Femur (tissue), 1 donor: ENCODE data around the gene CLASP1.
"Not testable (repeated sequence)": the region's sequence is repeated elsewhere in the genome, so short reads cannot be mapped to it uniquely, and the experiment has no call there.

Experiments used
- DNase-seq: peaks from one replicate; pipeline ENCODE4 v3.0.0-alpha.2; 2017

The CLASP1 gene

DNA sequence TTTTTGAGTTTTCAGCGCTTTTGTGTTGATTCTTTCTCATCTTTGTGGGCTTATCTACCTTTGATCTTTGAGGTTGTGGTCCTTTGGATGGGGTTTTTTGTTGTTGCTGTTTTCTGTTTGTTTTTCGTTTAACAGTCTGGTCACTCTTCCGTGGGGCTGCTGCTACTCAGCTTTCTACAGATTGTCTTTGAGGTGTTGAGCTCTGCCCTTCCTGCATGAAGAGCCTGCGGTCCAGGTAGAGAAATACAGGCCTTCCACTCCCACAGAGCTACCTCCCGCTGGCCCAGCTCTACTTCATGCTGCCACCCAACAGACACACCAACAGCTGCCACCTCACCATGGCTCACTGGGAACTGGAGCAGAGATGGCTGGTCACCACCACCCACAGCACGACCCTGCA lies 180.3 kb downstream of the CLASP1 start:
- no peak for DNase-seq

- DNase-seq: no peak
These were observed 190.0 kb downstream of the CLASP1 start for GRCh38 chr2:121459291-121459690.

DNA sequence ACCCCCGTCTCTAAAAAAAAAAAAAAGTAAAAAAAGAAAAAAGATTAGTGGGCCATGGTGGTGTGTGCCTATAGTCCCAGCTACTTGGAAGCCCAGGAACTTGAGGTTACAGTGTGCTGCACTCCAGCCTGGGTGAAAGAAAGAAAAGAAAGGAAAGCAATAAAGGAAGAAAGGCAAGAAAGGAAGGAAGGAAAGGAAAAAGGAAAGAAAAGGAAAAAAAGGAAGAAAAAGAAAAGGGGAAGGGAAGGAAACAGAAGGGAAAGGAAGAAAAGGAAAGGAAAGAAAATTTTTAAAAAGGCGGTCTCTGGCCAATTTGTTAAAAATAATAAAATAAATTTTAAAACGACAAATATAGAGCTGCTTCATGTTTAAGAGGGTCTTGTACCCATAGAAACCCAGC lies 192.9 kb downstream of the CLASP1 start:
- DNase-seq: no peak

GRCh38 chr2:121455446-121455845 lies 193.8 kb downstream of the CLASP1 start:
- no peak for DNase-seq

GRCh38 chr2:121454549-121455090 lies 194.6 kb downstream of the CLASP1 start:
- DNase-seq: no peak

GRCh38 chr2:121451398-121451797 lies 197.9 kb downstream of the CLASP1 start:
- DNase-seq: no peak

- DNase-seq: no peak
These were observed 199.0 kb downstream of the CLASP1 start for GRCh38 chr2:121450301-121450700.

DNA sequence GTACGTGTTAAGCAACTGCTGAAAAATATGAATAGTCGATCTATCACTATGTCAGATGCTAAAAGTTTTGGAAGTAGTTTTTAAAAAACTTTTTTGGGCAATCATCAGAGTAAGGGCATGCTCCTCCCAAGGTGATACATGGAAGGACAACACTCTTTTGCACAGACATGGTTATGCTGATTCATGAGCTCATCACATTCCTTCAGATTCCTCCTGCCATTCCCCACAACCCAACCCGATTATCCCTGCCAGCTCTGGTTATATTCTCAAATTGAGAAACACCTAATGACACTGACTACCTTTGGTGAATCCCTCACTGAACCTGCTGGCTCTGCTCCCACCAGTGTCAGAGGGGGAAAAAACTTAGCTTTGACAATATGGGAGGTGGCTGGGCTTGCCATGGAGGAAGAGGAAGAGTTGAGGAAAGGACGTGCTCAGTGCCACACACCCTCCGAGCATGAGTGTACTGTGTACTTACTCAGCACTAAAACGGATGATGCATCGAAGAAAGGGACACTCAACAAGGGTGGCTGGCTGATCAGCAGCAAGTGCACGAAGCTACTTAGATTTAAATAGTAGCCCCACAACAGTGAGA lies 202.5 kb downstream of the CLASP1 start:
- no peak for DNase-seq

DNA sequence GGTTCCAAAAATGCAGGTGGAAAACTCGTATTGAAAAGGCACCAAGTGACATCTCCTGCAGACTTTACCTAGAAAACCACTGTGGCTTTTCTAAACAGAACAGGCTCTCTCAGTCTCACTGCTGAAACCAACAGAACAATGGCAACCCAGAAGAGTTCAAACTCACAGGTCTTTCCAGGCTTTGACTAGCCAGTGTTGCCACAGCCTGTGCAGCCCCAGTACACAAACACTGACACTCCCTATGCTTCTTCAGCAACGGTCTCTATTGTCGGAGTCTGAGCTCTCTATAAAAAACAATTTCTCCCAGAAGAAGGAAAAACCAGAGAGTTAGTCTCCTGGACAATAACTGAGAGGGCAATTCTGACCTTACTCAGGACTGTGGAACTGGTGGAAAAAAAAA lies 206.4 kb downstream of the CLASP1 start:
- no peak for DNase-seq

DNA sequence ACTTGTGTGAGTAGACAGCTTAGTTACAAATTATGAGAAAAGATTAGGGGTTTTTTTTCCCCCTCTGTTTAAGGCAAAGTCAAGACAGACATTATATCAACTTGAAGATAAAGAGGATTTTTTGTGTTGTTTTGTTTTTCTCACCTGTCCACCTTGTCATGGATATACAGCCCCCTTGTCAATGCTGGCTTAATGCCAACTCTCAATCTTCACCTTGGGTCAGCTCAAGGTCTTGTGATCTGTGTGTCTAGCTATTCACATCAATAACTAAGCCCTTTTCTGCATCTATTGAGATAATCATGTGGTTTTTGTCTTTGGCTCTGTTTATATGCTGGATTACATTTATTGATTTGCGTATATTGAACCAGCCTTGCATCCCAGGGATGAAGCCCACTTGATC lies 211.0 kb downstream of the CLASP1 start:
- DNase-seq: not testable (repeated sequence)

- no peak for DNase-seq
These were observed 212.3 kb downstream of the CLASP1 start for GRCh38 chr2:121436918-121437317.

- no peak for DNase-seq
These were observed 213.5 kb downstream of the CLASP1 start for GRCh38 chr2:121435790-121436189.

DNA sequence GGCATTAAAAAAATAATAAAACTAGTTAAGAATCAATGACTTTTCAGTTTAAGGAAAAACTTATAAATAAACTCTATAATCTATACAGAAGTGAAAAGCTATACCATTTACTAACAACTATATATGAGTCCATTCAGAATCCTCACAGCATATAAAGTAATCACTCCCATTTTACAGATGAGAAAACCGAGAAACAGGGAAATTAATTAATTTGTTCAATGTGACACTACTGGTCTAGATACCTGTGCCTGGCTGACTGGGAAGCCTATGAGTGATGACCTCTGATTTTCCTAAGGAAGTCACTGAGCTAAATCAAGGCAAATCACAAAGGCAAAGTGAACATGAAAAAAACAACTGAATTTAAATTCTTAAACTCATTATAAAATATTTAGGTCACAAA lies 218.0 kb downstream of the CLASP1 start:
- DNase-seq: no peak

- DNase-seq: no peak
These were observed 219.2 kb downstream of the CLASP1 start for GRCh38 chr2:121429927-121430520.

DNA sequence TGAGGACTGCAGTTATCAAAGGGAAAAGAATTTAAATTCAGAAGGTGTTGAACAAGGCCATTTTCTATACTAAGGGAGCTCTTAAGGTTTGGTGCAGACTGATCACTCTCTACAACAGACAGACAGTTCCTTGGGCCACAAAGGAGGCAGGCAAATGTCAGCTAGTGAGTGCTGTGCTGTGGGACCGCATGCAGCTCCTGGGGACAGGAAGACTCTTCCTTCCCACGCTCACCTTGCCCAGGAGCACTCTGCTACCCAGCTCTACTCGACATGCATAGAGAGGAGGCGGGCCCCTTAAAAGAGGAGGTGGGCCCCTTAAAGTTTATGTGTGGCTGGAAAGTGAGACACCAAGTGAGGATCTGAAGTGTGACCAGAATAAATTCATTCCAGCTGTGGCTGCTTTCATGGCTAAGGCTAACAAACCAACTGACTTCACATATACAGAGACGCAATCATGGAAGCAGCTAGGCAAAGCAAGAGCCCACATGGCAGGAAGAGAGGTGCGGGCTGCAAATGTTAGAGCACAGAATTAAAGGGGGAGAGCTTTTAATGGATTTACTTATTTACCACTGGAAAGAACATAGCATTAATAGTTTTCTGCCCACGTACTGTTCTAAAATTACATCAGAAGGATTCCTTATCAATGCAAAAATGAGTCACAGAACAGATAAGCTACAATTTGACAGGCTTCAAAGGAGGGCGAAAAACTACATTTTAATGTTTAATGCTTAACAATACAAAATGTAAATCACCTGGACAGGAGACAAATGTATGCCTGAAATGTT lies 220.0 kb downstream of the CLASP1 start:
- DNase-seq: no peak

DNA sequence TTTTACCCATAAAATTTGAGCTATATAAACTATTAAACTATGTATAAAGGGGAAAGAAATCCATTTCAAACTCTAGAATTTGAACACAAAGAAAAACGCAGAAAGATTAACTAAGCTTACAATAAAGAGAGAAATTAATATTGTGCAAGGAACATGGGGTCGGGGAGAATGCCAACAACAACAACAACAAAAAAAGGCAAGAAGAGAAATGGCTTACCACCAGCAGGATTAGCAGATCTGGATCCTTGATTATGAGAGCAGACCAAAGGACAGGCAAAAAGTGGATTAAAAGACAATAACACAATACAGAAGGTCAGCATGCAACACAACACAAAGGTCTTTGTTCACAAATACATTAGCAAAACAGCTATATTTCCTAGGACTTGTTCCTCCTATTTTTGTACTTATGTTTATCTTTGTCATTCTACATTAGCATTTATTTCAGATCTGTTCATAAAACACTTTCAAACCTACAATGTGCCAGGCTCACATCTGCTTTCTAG lies 222.0 kb downstream of the CLASP1 start:
- no peak for DNase-seq

GRCh38 chr2:121420486-121420885 lies 228.8 kb downstream of the CLASP1 start:
- no peak for DNase-seq

DNA sequence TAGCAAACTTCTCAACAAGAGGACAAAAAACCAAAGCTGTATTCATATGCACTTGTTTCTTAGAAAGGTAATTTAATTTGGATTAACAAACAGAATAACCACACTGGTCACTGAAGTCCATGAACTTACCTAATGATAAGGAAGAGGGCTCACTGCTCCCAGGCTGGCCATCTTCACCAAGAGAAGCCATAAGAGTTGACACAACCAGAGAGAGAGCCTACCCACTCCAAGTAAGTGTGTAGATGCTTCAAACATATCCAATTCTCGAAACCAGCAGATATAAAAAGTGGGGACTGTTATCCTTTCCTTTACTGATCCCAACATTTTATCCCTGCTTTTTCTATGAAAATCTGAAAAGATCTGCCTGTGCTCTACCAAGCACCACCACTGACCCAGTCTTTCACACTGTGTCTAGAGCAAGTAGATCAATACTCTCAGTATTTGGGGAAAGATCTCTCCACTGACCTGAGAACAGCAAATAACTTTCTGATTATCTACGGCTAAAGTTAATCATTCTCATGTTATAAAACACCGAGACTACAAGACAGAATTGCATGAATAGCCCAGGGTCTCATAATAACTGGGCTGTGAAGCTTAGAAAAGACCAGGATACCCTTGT lies 230.1 kb downstream of the CLASP1 start:
- DNase-seq: no peak

- DNase-seq: no peak
These were observed 230.7 kb downstream of the CLASP1 start for GRCh38 chr2:121418494-121419058.

DNA sequence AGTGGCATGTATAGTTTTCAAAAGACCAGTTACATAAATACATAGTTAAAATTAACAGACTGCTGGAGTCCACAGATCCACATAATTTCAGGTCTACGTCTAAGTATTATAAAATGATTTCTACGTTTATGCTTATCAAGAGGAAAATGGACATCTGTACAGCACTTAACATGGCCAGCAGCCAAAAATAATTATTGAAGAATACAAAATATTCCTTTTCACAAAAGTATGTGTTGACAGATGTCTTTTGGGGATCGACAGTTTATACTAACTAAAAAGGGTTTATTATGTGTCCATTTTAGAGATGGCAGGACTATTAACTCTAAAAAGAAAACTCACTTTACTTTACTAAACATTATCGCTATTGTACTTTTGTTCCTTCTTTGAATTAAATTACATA lies 231.4 kb downstream of the CLASP1 start:
- DNase-seq: no peak

GRCh38 chr2:121415727-121416126 lies 233.5 kb downstream of the CLASP1 start:
- DNase-seq: no peak

DNA sequence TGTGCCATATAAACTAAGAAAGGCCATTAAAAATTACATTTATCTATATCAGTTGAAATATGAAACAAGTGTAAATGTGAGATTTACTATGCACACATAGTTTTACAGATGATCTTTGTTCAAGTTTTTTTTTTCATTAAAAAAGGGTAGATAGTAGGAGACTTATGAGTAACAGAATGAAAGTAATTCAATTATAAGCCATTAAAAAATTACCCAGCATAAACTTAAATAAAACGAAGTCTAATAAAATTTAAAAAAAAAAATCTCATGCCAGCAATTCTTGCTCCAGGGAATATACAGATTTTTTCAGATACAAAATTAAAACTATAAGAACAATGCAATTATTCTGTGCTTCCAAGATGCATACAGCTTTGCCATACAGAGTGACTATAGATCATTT lies 236.9 kb downstream of the CLASP1 start:
- DNase-seq: no peak

GRCh38 chr2:121409966-121410365 lies 239.3 kb downstream of the CLASP1 start:
- no peak for DNase-seq
